ENCODE measurements around the gene GRHL1.

GRHL1 gene

GRCh38 chr2:9937258-9937657, 14.2 kb upstream of the GRHL1 start:
- TF ChIP-seq FOXP2 (optimal IDR thresholded peaks at IDR 0.05; ENCODE audit: borderline replicate concordance, extremely low read depth, extremely low read length, insufficient read depth) (no peak), POLR2AphosphoS5 (IDR thresholded peaks at IDR 0.05; ENCODE audit: low read depth, low read length) (0 out of 2 replicates have a peak, but pooled peaks have one; percentile 10)

GRCh38 chr2:9937968-9938367, 13.5 kb upstream of the GRHL1 start:
- TF ChIP-seq REST (IDR thresholded peaks at IDR 0.05; ENCODE audit: insufficient read depth in 1 of 2, low read depth in 2 of 2, low read length in 2 of 2) (no peak), TAF1 (IDR thresholded peaks at IDR 0.05; ENCODE audit: borderline replicate concordance, insufficient read depth, low read length) (no peak), POLR2AphosphoS5 (IDR thresholded peaks at IDR 0.05; ENCODE audit: low read depth, low read length) (no peak), FOXP2 (optimal IDR thresholded peaks at IDR 0.05; ENCODE audit: borderline replicate concordance, extremely low read depth, extremely low read length, insufficient read depth) (no peak), SIN3A (IDR thresholded peaks at IDR 0.05; ENCODE audit: borderline replicate concordance, insufficient read depth, low read length) (no peak)

GRCh38 chr2:9939587-9940485, 11.7 kb upstream of the GRHL1 start:
- TF ChIP-seq SIN3A (IDR thresholded peaks at IDR 0.05; ENCODE audit: borderline replicate concordance, insufficient read depth, low read length) (no peak), POLR2AphosphoS5 (IDR thresholded peaks at IDR 0.05; ENCODE audit: low read depth, low read length) (no peak), TAF1 (IDR thresholded peaks at IDR 0.05; ENCODE audit: borderline replicate concordance, insufficient read depth, low read length) (no peak), REST (IDR thresholded peaks at IDR 0.05; ENCODE audit: insufficient read depth in 1 of 2, low read depth in 2 of 2, low read length in 2 of 2) (no peak)

- no peak for TF ChIP-seq POLR2AphosphoS5 (IDR thresholded peaks at IDR 0.05; ENCODE audit: low read depth, low read length)
- TF ChIP-seq SIN3A (IDR thresholded peaks at IDR 0.05; ENCODE audit: borderline replicate concordance, insufficient read depth, low read length), result no peak
- TF ChIP-seq REST (IDR thresholded peaks at IDR 0.05; ENCODE audit: insufficient read depth in 1 of 2, low read depth in 2 of 2, low read length in 2 of 2), result no peak
- TF ChIP-seq TAF1 (IDR thresholded peaks at IDR 0.05; ENCODE audit: borderline replicate concordance, insufficient read depth, low read length), result no peak
- no peak for TF ChIP-seq FOXP2 (optimal IDR thresholded peaks at IDR 0.05; ENCODE audit: borderline replicate concordance, extremely low read depth, extremely low read length, insufficient read depth)
Observed at GRCh38 chr2:9941196-9941995, 10.1 kb upstream of the GRHL1 start.

- TF ChIP-seq POLR2AphosphoS5 (IDR thresholded peaks at IDR 0.05; ENCODE audit: low read depth, low read length) (no peak), REST (IDR thresholded peaks at IDR 0.05; ENCODE audit: insufficient read depth in 1 of 2, low read depth in 2 of 2, low read length in 2 of 2) (no peak), FOXP2 (optimal IDR thresholded peaks at IDR 0.05; ENCODE audit: borderline replicate concordance, extremely low read depth, extremely low read length, insufficient read depth) (no peak), SIN3A (IDR thresholded peaks at IDR 0.05; ENCODE audit: borderline replicate concordance, insufficient read depth, low read length) (no peak), TAF1 (IDR thresholded peaks at IDR 0.05; ENCODE audit: borderline replicate concordance, insufficient read depth, low read length) (no peak)
Observed at GRCh38 chr2:9941996-9942390, 9.5 kb upstream of the GRHL1 start.
